ENCODE data around the gene SLC37A4.

- TF ChIP-seq, protein P1, sequence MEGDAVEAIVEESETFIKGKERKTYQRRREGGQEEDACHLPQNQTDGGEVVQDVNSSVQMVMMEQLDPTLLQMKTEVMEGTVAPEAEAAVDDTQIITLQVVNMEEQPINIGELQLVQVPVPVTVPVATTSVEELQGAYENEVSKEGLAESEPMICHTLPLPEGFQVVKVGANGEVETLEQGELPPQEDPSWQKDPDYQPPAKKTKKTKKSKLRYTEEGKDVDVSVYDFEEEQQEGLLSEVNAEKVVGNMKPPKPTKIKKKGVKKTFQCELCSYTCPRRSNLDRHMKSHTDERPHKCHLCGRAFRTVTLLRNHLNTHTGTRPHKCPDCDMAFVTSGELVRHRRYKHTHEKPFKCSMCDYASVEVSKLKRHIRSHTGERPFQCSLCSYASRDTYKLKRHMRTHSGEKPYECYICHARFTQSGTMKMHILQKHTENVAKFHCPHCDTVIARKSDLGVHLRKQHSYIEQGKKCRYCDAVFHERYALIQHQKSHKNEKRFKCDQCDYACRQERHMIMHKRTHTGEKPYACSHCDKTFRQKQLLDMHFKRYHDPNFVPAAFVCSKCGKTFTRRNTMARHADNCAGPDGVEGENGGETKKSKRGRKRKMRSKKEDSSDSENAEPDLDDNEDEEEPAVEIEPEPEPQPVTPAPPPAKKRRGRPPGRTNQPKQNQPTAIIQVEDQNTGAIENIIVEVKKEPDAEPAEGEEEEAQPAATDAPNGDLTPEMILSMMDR (IDR thresholded peaks at IDR 0.05; ENCODE audit: low read length): no peak
- TF ChIP-seq EZH2 (optimal IDR thresholded peaks at IDR 0.05; ENCODE audit: low read depth, low read length): no peak
These were observed 32.1 kb upstream of the SLC37A4 start for GRCh38 chr11:119062779-119063178.

Data from MM.1S (cell line).